Vagina (tissue), 2 donors: ENCODE results near the gene MSANTD1.

Experiments
- CTCF ChIP-seq, 3 experiments: fragments of 450-650 bp in 2 of 3; fragments of 200-600 bp in 1 of 3; sonication (generic) in 1 of 3; IDR thresholded peaks; one replicate each; pipeline ENCODE4 v1.5.1; 2017 to 2019; ENCODE audit warnings: antibody characterized with exemption in 3 of 3, mild to moderate bottlenecking in 2 of 3, moderate library complexity in 2 of 3
- POLR2A ChIP-seq, 2 donors: fragments of 450-650 bp; IDR thresholded peaks; one replicate each; pipeline ENCODE4 v1.6.1; 2017; ENCODE audit warnings: antibody characterized with exemption in 2 of 2, mild to moderate bottlenecking in 2 of 2, moderate library complexity in 2 of 2
- POLR2AphosphoS5 ChIP-seq, 2 donors: sonication (generic); formaldehyde crosslinking; IDR thresholded peaks; one replicate each; pipeline ENCODE4 v1.9.0; 2017; ENCODE audit warnings: antibody characterized with exemption in 2 of 2, mild to moderate bottlenecking in 2 of 2, low read depth in 1 of 2; ENCODE audit not compliant: insufficient read depth in 1 of 2

GRCh38 chr4:3223956-3224748 is 24.8 kb upstream of the MSANTD1 start:
- TF ChIP-seq CTCF (IDR thresholded peaks at IDR 0.05) = no peak
- no peak for TF ChIP-seq POLR2A (IDR thresholded peaks at IDR 0.05)
- no peak for TF ChIP-seq POLR2AphosphoS5 (IDR thresholded peaks at IDR 0.05; ENCODE audit: insufficient read depth in 1 of 2, low read depth in 1 of 2)
